GM12873 (cell line): ENCODE measurements around the gene TRAPPC12.

Experiments
- CTCF ChIP-seq: IDR thresholded peaks from 2 replicates; pipeline ENCODE4 v1.5.1; 2012; ENCODE audit warnings: low read depth, mild to moderate bottlenecking, moderate library complexity, low read length, control low read depth; ENCODE audit not compliant: insufficient read depth; ENCODE audit errors: missing control alignments

TRAPPC12 gene

GRCh38 chr2:3492951-3493614, 113.6 kb downstream of the TRAPPC12 start:
- TF ChIP-seq CTCF = no peak

GRCh38 chr2:3493615-3494007, 114.1 kb downstream of the TRAPPC12 start:
- no peak for TF ChIP-seq CTCF

- no peak for TF ChIP-seq CTCF
Measured at GRCh38 chr2:3494984-3495666, 115.6 kb downstream of the TRAPPC12 start.

GRCh38 chr2:3498783-3499394, 119.4 kb downstream of the TRAPPC12 start:
- TF ChIP-seq CTCF = no peak

- TF ChIP-seq CTCF = no peak
Measured at GRCh38 chr2:3500326-3500899, 120.9 kb downstream of the TRAPPC12 start.

- TF ChIP-seq CTCF = no peak
Measured at GRCh38 chr2:3503046-3503445, 123.6 kb downstream of the TRAPPC12 start.

GRCh38 chr2:3503483-3503882, 124.0 kb downstream of the TRAPPC12 start:
- no peak for TF ChIP-seq CTCF
